GM10266 (cell line): ENCODE measurements around the gene MEIS2.

Experiments
- DNase-seq: peaks from one replicate; pipeline ENCODE4 v3.0.0; 2012; ENCODE audit errors: extremely low spot score
- CTCF ChIP-seq: IDR thresholded peaks from 2 replicates; pipeline ENCODE4 v1.5.1; 2012; ENCODE audit warnings: mild to moderate bottlenecking, low read depth; ENCODE audit not compliant: control insufficient read depth, insufficient read depth; ENCODE audit errors: missing control alignments

The MEIS2 gene

GRCh38 chr15:36961956-36962355 is 138.4 kb downstream of the MEIS2 start:
- DNase-seq, result no peak
- TF ChIP-seq CTCF, result no peak

GRCh38 chr15:36960947-36961227 is 139.5 kb downstream of the MEIS2 start:
- no peak for DNase-seq
- TF ChIP-seq CTCF, result no peak

GRCh38 chr15:36960179-36960946 is 140.0 kb downstream of the MEIS2 start:
- TF ChIP-seq CTCF, result no peak
- no peak for DNase-seq

- TF ChIP-seq CTCF, result no peak
- DNase-seq, result no peak
Observed at GRCh38 chr15:36959746-36960145, 140.6 kb downstream of the MEIS2 start.

- DNase-seq, result no peak
- TF ChIP-seq CTCF, result no peak
Observed at GRCh38 chr15:36958606-36959005, 141.7 kb downstream of the MEIS2 start.

GRCh38 chr15:36954486-36954885 is 145.9 kb downstream of the MEIS2 start:
- DNase-seq, result no peak
- no peak for TF ChIP-seq CTCF

GRCh38 chr15:36953346-36953745 is 147.0 kb downstream of the MEIS2 start:
- TF ChIP-seq CTCF, result no peak
- no peak for DNase-seq
